C4-2B (cell line): Measurements from ENCODE around the gene CSMD2.

Experiments
- H3K27ac ChIP-seq: fragments of 450-650 bp; 2 replicates; pipeline ENCODE4 v1.5.1; 2017
- CTCF ChIP-seq: fragments of 450-650 bp; conservative IDR thresholded peaks from 2 replicates; pipeline ENCODE4 v1.5.1; 2017; ENCODE audit warnings: mild to moderate bottlenecking
- ZFX ChIP-seq: fragments of 450-650 bp; IDR thresholded peaks from 2 replicates; pipeline ENCODE4 v1.6.1; 2017

CSMD2 gene

GRCh38 chr1:33726274-33726804 lies 438.7 kb downstream of the CSMD2 start:
- H3K27ac ChIP-seq: no peak overlapping the region
- TF ChIP-seq ZFX: no peak

- TF ChIP-seq ZFX (no peak), CTCF (no peak)
- no peak overlapping the region for H3K27ac ChIP-seq
Observed at GRCh38 chr1:33725556-33726160, 439.4 kb downstream of the CSMD2 start.

- no peak overlapping the region for H3K27ac ChIP-seq
- TF ChIP-seq CTCF (no peak), ZFX (no peak)
Observed at GRCh38 chr1:33725037-33725436, 440.0 kb downstream of the CSMD2 start.

GRCh38 chr1:33724348-33724747 lies 440.7 kb downstream of the CSMD2 start:
- TF ChIP-seq ZFX (no peak), CTCF (no peak)
- H3K27ac ChIP-seq: no peak overlapping the region

- no peak overlapping the region for H3K27ac ChIP-seq
- TF ChIP-seq CTCF (no peak), ZFX (no peak)
Observed at GRCh38 chr1:33723251-33723650, 441.8 kb downstream of the CSMD2 start.

GRCh38 chr1:33721301-33721815 lies 443.7 kb downstream of the CSMD2 start:
- no peak overlapping the region for H3K27ac ChIP-seq
- TF ChIP-seq ZFX (no peak), CTCF (no peak)

- TF ChIP-seq CTCF: no peak
- TF ChIP-seq ZFX: no peak
- no peak overlapping the region for H3K27ac ChIP-seq
Observed at GRCh38 chr1:33719771-33720670, 445.0 kb downstream of the CSMD2 start.
